Vagina (tissue), 2 donors: Measurements from ENCODE around the gene NRG3.

Experiments
- POLR2A ChIP-seq, 2 donors: fragments of 450-650 bp; IDR thresholded peaks; one replicate each; pipeline ENCODE4 v1.6.1; 2017; ENCODE audit warnings: antibody characterized with exemption in 2 of 2, mild to moderate bottlenecking in 2 of 2, moderate library complexity in 2 of 2
- TF ChIP-seq, protein P1 (sequence below), 3 experiments: fragments of 450-650 bp in 2 of 3; fragments of 200-600 bp in 1 of 3; sonication (generic) in 1 of 3; IDR thresholded peaks; one replicate each; pipeline ENCODE4 v1.5.1; 2017 to 2019; ENCODE audit warnings: antibody characterized with exemption in 3 of 3, mild to moderate bottlenecking in 2 of 3, moderate library complexity in 2 of 3

DNA sequence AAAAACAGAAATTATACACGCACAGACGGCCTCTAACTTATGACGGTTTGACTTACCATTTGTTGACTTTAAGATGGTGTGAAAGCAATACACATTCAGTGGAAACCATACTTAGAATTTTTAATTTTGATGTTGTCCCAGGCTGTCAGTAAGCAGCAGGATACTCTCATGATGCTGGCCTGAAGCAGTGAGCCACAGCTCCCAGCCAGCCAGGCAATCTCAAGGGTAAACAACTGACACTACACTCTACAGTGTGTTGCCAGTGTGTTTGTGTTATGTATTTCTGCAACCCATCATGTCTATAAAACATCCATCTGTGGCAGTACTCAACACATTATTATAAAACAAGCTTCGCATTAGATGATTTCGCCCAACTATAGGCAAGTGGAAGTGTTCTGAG is 747.5 kb downstream of the NRG3 start:
- TF ChIP-seq, protein P1, sequence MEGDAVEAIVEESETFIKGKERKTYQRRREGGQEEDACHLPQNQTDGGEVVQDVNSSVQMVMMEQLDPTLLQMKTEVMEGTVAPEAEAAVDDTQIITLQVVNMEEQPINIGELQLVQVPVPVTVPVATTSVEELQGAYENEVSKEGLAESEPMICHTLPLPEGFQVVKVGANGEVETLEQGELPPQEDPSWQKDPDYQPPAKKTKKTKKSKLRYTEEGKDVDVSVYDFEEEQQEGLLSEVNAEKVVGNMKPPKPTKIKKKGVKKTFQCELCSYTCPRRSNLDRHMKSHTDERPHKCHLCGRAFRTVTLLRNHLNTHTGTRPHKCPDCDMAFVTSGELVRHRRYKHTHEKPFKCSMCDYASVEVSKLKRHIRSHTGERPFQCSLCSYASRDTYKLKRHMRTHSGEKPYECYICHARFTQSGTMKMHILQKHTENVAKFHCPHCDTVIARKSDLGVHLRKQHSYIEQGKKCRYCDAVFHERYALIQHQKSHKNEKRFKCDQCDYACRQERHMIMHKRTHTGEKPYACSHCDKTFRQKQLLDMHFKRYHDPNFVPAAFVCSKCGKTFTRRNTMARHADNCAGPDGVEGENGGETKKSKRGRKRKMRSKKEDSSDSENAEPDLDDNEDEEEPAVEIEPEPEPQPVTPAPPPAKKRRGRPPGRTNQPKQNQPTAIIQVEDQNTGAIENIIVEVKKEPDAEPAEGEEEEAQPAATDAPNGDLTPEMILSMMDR (IDR thresholded peaks at IDR 0.05), result no peak
- TF ChIP-seq POLR2A (IDR thresholded peaks at IDR 0.05), result no peak
